Caco-2 (cell line): ENCODE measurements around the gene BANK1. TPM values are rescaled to one million over a fixed set of nuclear protein-coding genes. Genes with fewer than 3 reads are reported as not detected.

ENCODE experiments used
- BruUV-seq: library from RNA; stranded (reverse); fragments of 400-500 nt; replicated peaks from 2 replicates; lab custom pipeline; 2021; lab: Mats Ljungman, UMichigan
- CTCF ChIA-PET: fragments of 300-600 bp; sonication (Branson Sonifier 250); formaldehyde crosslinking; loops from one replicate; lab custom pipeline; 2022; ENCODE audit warnings: antibody characterized with exemption; lab: Charles Lee
- POLR2A ChIA-PET: fragments of 300-600 bp; sonication (Branson Sonifier 250); formaldehyde crosslinking; loops from one replicate; lab custom pipeline; 2022; ENCODE audit warnings: antibody characterized with exemption; lab: Charles Lee
- DNase-seq, 2 experiments: peaks; one replicate each; pipeline versions ENCODE4 v3.0.0 to v3.0.0-alpha.2; 2020 to 2022
- H3K27me3 ChIP-seq: replicated peaks from 2 replicates; pipeline ENCODE4 v1.6.0; 2011; ENCODE audit warnings: low read length; ENCODE audit not compliant: control insufficient read depth, insufficient read depth
- H3K36me3 ChIP-seq: 2 replicates; pipeline ENCODE4 v1.5.1; 2011; ENCODE audit warnings: low read length; ENCODE audit not compliant: control insufficient read depth, insufficient read depth
- H3K4me1 ChIP-seq: fragments of 250-450 bp; sonication (Bioruptor Pico); 2 replicates; pipeline ENCODE4 v1.5.1; 2020; ENCODE audit warnings: mild to moderate bottlenecking
- H3K4me3 ChIP-seq: 2 replicates; pipeline ENCODE4 v1.5.1; 2011; ENCODE audit warnings: low read depth, mild to moderate bottlenecking, control low read depth, low read length
- H3K9me3 ChIP-seq: fragments of 250-450 bp; sonication (Bioruptor Pico); 2 replicates; pipeline ENCODE4 v1.5.1; 2020; ENCODE audit warnings: mild to moderate bottlenecking, moderate library complexity
- H3K27ac Mint-ChIP-seq: one replicate; pipeline ENCODE4 v1.8.0; 2022; ENCODE audit warnings: mixed read lengths; ENCODE audit not compliant: unreplicated experiment
- H3K27me3 Mint-ChIP-seq: one replicate; pipeline ENCODE4 v1.8.0; 2022; ENCODE audit warnings: mixed read lengths; ENCODE audit not compliant: insufficient read depth, unreplicated experiment
- H3K36me3 Mint-ChIP-seq: one replicate; pipeline ENCODE4 v1.8.0; 2022; ENCODE audit warnings: mild to moderate bottlenecking, mixed read lengths; ENCODE audit not compliant: insufficient read depth, unreplicated experiment
- H3K4me1 Mint-ChIP-seq: one replicate; pipeline ENCODE4 v1.8.0; 2022; ENCODE audit warnings: low read depth, mixed read lengths; ENCODE audit not compliant: unreplicated experiment
- H3K4me3 Mint-ChIP-seq: one replicate; pipeline ENCODE4 v1.8.0; 2022; ENCODE audit warnings: mild to moderate bottlenecking, moderate library complexity, mixed read lengths; ENCODE audit not compliant: unreplicated experiment
- H3K9me3 Mint-ChIP-seq: one replicate; pipeline ENCODE4 v1.8.0; 2022; ENCODE audit warnings: mixed read lengths; ENCODE audit not compliant: unreplicated experiment
- CTCF ChIP-seq, 2 experiments: fragments of 200-600 bp in 1 of 2; IDR thresholded peaks; 1 replicate in 1 of 2; 2 replicates in 1 of 2; pipeline versions ENCODE4 v1.5.1 to v1.8.0; 2011 to 2022; ENCODE audit warnings: antibody characterized with exemption in 1 of 2, control low read depth in 1 of 2, inconsistent platforms in 1 of 2, low read depth in 1 of 2, low read length in 1 of 2, mild to moderate bottlenecking in 1 of 2, moderate library complexity in 1 of 2; ENCODE audit not compliant: insufficient read depth in 1 of 2, severe bottlenecking in 1 of 2, unreplicated experiment in 1 of 2
- intact Hi-C: fragments of 100-400 bp; cut with micrococcal nuclease; formaldehyde crosslinking; loops from one replicate; pipeline ENCODE4 v1.10.0; 2022; ENCODE audit not compliant: unreplicated experiment
- total RNA-seq: library from RNA; stranded (reverse); gene quantifications from 2 replicates; pipeline ENCODE4 v1.2.3, GENCODE V29; 2022

BANK1 gene
- total RNA-seq, 1 experiment from 2014 or later, result 5.7 TPM

- H3K27me3 ChIP-seq, result no peaks in the 10 kb centered on the region
- H3K9me3 ChIP-seq, result no peaks in the 10 kb centered on the region
- Mint-ChIP-seq H3K4me1 (peaks cover 32% of the 10 kb centered on the region), H3K9me3 (no peaks in the 10 kb centered on the region), H3K4me3 (no peak overlapping the region), H3K27me3 (no peaks in the 10 kb centered on the region), H3K36me3 (peaks cover 8% of the 10 kb centered on the region), H3K27ac (no peak overlapping the region)
- intact Hi-C loops, result loop anchor here (10.0 kb wide), 1 partner anchor 184 kb away; no protein-coding TSS in a partner anchor
- no TSS peak for BruUV-seq
- peaks cover 21% of the 10 kb centered on the region for H3K4me1 ChIP-seq
- TF ChIP-seq CTCF (IDR thresholded peaks at IDR 0.05; ENCODE audit: insufficient read depth in 1 of 2, low read depth in 1 of 2, low read length in 1 of 2, severe bottlenecking in 1 of 2, unreplicated experiment in 1 of 2), result no peak
- no peaks in the 10 kb centered on the region for H3K36me3 ChIP-seq
- DNase-seq, result no peak
- POLR2A ChIA-PET, result no interaction called here
- CTCF ChIA-PET, result no interaction called here
- H3K4me3 ChIP-seq, result no peak overlapping the region
Measured at GRCh38 chr4:101958547-101958946, 168.0 kb downstream of the BANK1 start.

GRCh38 chr4:101960431-101960830 is 169.9 kb downstream of the BANK1 start:
- DNase-seq, result no peak
- H3K36me3 Mint-ChIP-seq, result no peaks in the 10 kb centered on the region
- no peaks in the 10 kb centered on the region for H3K27me3 Mint-ChIP-seq
- intact Hi-C loops, result no loop called here
- Histone ChIP-seq H3K36me3 (no peaks in the 10 kb centered on the region), H3K27me3 (no peaks in the 10 kb centered on the region), H3K9me3 (no peaks in the 10 kb centered on the region), H3K4me1 (peaks cover 4% of the 10 kb centered on the region; the same call in 1 of the 2 replicates), H3K4me3 (no peak overlapping the region)
- CTCF ChIA-PET, result no interaction called here
- no peaks in the 10 kb centered on the region for H3K9me3 Mint-ChIP-seq
- BruUV-seq, result no TSS peak
- no peak overlapping the region for H3K27ac Mint-ChIP-seq
- H3K4me1 Mint-ChIP-seq, result peaks cover 14% of the 10 kb centered on the region
- POLR2A ChIA-PET, result no interaction called here
- no peak overlapping the region for H3K4me3 Mint-ChIP-seq
- no peak for TF ChIP-seq CTCF (IDR thresholded peaks at IDR 0.05; ENCODE audit: insufficient read depth in 1 of 2, low read depth in 1 of 2, low read length in 1 of 2, severe bottlenecking in 1 of 2, unreplicated experiment in 1 of 2)

- BruUV-seq, result no TSS peak
- POLR2A ChIA-PET, result no interaction called here
- Mint-ChIP-seq H3K36me3 (no peaks in the 10 kb centered on the region), H3K4me1 (peaks cover 14% of the 10 kb centered on the region), H3K27me3 (no peaks in the 10 kb centered on the region), H3K9me3 (no peaks in the 10 kb centered on the region), H3K4me3 (no peak overlapping the region), H3K27ac (no peak overlapping the region)
- intact Hi-C loops, result no loop called here
- no peaks in the 10 kb centered on the region for H3K4me1 ChIP-seq
- no peak overlapping the region for H3K4me3 ChIP-seq
- DNase-seq, result no peak
- no peaks in the 10 kb centered on the region for H3K27me3 ChIP-seq
- CTCF ChIA-PET, result no interaction called here
- no peaks in the 10 kb centered on the region for H3K36me3 ChIP-seq
- H3K9me3 ChIP-seq, result no peaks in the 10 kb centered on the region
- no peak for TF ChIP-seq CTCF (IDR thresholded peaks at IDR 0.05; ENCODE audit: insufficient read depth in 1 of 2, low read depth in 1 of 2, low read length in 1 of 2, severe bottlenecking in 1 of 2, unreplicated experiment in 1 of 2)
Measured at GRCh38 chr4:101961144-101961543, 170.6 kb downstream of the BANK1 start.
